GM21619 (cell line): Measurements from ENCODE around the gene CDK5R1.

Experiments
- ATAC-seq: cut with Tn5 transposase; IDR thresholded peaks from one replicate; pipeline ENCODE4 v1.9.1; 2021; ENCODE audit not compliant: unreplicated experiment

Gene CDK5R1

GRCh38 chr17:32470405-32471167 lies 16.2 kb upstream of the CDK5R1 start:
- ATAC-seq = no peak

GRCh38 chr17:32471652-32472051 lies 15.1 kb upstream of the CDK5R1 start:
- ATAC-seq = no peak

GRCh38 chr17:32475258-32475657 lies 11.5 kb upstream of the CDK5R1 start:
- no peak for ATAC-seq

GRCh38 chr17:32477220-32477619 lies 9.6 kb upstream of the CDK5R1 start:
- no peak for ATAC-seq

GRCh38 chr17:32479074-32479617 lies 7.6 kb upstream of the CDK5R1 start:
- ATAC-seq = no peak

- no peak for ATAC-seq
Observed at GRCh38 chr17:32481193-32481592, 5.6 kb upstream of the CDK5R1 start.

- no peak for ATAC-seq
Observed at GRCh38 chr17:32482568-32483320, 4.0 kb upstream of the CDK5R1 start.

GRCh38 chr17:32483451-32484019 lies 3.3 kb upstream of the CDK5R1 start:
- ATAC-seq = no peak

GRCh38 chr17:32484041-32484461 lies 2.7 kb upstream of the CDK5R1 start:
- no peak for ATAC-seq

- ATAC-seq = no peak
Observed at GRCh38 chr17:32484628-32485027, 2.2 kb upstream of the CDK5R1 start.

GRCh38 chr17:32485261-32486110 lies 1.3 kb upstream of the CDK5R1 start:
- ATAC-seq = no peak

GRCh38 chr17:32486111-32486700 lies 587 bp upstream of the CDK5R1 start:
- peak; percentile 37 for ATAC-seq

GRCh38 chr17:32487473-32488176 lies 832 bp downstream of the CDK5R1 start:
- no peak for ATAC-seq

GRCh38 chr17:32488177-32488542 lies 1.4 kb downstream of the CDK5R1 start:
- ATAC-seq = no peak

- no peak for ATAC-seq
Observed at GRCh38 chr17:32488604-32489180, 1.9 kb downstream of the CDK5R1 start.

- no peak for ATAC-seq
Observed at GRCh38 chr17:32489320-32490100, 2.7 kb downstream of the CDK5R1 start.

- ATAC-seq = no peak
Observed at GRCh38 chr17:32490101-32490482, 3.3 kb downstream of the CDK5R1 start.

- no peak for ATAC-seq
Observed at GRCh38 chr17:32491371-32492263, 4.8 kb downstream of the CDK5R1 start.
